Measurements from ENCODE around the gene STARD10.
"Not testable (repeated sequence)": the region's sequence is repeated elsewhere in the genome, so short reads cannot be mapped to it uniquely, and the experiment has no call there.

STARD10 gene

DNA sequence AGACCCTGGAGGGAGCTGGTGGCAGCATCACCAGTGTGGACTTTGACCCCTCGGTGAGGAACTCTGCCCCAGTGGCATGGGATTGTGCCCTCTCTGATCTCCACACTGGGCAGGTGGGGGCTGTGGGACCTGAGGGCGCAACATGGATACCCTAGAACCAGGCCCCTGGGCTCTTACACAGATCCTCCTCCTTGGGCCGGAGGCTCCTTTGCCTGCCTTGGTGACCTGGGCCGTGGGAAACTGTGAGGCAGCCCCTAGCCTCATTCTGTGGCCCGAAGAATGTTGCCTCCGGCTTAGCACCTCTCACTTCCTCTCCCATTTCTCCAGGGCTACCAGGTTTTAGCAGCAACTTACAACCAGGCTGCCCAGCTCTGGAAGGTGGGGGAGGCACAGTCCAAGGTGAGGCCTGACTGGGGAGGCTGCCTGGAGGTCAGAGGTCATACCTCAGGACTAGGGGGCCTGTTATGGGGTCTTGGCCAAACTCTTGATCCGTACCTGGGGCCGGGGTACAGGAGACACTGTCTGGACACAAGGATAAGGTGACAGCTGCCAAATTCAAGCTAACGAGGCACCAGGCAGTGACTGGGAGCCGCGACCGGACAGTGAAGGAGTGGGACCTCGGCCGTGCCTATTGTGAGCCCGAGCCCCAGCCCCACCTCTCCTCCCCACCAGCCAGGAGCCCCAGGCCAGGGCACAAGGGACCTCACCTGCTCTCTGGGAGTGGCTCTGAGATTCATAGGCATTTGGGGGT lies 32.5 kb upstream of the STARD10 start:
- no peak for DNase-seq

DNA sequence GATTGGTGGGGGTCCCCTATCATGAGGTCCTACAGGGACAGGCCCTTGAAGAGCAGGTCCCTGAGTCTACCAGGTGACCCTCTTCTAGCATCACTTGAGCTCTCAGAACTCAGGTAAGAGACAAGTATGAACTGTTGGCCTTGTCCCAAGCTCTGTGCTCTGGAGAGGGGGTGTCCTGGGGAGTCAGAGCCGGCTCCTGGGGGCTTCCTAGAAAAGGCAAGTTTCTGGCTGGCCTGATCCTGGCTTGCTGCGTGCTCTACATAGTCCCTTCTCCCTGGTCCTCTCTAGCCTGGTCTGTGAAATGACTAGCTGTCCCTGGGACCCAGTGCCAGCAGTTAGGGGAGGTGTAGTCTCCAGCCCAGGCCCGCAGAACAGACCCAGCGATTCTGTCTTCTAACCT lies 31.8 kb upstream of the STARD10 start:
- DNase-seq: no peak

DNA sequence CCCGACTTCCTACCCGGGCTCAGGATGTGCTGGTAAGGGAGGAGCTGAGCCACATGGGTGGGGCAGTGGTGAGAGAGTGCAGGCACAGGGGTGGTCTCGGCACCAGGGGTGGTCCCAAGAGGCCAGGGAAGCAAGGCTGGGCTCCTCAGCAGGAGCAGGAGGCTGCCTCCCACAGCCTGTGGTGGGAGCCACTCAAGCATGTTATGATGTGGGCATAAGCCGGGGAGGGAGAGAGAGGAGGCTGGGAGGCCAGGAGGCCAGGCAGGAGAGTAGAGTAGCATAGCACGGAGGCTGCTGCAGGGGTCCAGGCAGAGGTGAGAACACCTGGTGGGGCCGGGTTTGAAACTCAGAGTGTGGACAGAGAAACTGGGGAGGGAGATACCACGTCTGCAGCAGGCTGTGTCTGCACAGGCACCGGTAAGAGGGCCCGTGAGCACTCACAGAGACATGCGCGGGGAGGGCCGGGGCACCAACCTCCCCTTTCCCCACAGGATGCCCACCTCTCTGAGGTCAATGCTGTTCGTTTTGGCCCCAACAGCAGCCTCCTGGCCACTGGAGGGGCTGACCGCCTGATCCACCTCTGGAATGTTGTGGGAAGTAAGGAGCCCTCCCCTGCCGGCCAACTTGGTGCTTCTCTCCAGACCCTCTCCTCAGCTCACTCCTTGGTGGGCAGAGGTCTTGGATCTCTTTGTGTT lies 31.1 kb upstream of the STARD10 start:
- DNase-seq: no peak

DNA sequence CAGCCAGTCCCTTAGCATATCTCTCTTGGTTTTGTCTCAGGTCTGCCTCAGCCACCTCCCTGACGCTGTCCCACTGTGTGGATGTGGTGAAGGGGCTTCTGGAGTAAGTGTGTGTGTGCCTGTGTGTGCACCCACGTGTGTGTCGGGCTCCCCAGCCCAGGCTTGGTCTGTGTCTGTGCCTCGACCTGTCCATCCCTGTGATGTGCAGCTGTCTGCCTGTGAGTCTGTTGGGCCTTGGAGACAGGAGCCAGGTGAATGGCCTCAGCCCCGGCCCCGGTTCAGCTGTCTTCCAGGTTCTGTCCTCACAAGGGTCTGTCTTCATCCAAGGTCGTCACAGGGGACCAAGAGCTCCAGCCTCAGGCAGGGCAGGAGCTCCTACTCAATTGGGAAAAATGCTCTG lies 30.2 kb upstream of the STARD10 start:
- DNase-seq: no peak

DNA sequence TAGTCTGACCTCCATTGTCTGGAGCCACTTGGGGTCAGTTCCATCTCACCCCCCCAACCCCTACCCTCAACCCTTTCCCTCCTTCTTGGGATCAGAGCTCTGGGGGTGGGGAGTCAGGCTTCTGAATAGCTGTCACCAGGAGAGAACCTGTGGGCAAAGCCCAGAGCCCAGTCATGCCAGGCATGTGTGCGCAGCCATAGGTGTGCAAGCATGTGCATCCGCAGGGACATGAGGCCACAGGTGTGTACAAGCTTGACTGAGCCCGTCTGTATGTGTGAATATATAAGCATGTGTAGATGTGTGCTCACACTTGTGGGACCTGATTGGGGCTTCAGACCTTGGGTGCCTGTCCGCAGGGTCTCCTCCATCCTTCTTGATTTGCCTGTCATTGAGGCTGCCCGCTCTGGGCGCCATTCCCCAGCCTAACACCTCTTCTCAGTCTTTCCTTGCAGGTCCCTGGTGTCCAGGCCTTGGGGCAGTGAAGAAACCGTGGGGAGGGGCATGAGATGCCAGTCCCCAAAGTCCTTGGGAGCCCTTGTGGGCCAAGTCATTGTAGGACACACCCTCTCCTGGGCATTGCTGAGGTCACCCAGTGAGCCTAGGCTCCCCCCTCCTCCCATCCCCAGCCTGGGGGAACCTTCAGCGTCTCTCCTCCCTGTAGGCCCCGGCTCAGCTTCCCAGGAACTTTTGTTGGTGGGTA lies 29.4 kb upstream of the STARD10 start:
- no peak for DNase-seq

DNA sequence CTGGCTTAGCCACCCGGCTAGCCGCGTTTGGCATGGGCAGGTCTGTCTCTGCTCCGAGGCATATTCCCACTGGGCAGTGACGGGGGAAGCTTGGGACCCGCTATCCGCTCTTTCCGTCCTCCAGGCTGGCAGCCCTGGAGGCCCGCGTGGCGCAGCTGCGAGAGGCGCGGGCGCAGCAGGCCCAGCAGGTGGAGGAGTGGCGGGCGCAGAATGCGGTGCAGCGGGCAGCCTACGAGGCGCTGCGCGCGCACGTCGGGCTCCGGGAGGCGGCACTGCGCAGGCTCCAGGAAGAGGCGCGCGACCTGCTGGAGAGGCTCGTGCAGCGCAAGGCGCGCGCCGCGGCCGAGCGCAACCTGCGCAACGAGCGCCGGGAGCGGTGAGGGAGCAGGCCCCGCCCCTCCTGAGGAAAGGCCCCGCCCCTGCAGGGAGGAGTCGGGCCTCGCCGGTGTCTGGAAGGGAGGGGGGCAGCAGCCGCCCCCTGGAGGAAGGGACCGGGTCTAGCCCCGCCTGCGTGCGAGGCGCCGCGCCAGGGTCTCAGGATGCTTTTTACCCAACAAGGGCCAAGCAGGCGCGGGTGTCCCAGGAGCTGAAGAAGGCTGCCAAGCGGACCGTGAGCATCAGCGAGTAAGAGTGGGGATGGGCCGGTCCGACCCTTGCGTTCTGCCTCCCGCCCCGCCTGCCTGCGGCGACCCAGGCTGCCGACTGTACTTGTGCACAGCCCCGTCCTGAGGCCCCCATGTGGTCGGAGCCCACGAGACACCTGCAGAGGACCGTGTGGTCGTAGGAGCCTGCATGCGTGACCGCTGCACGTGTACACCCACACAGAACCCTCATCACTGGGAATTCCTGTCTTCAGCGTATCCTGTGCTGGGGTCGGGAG lies 28.3 kb upstream of the STARD10 start:
- DNase-seq: peak; percentile 80

DNA sequence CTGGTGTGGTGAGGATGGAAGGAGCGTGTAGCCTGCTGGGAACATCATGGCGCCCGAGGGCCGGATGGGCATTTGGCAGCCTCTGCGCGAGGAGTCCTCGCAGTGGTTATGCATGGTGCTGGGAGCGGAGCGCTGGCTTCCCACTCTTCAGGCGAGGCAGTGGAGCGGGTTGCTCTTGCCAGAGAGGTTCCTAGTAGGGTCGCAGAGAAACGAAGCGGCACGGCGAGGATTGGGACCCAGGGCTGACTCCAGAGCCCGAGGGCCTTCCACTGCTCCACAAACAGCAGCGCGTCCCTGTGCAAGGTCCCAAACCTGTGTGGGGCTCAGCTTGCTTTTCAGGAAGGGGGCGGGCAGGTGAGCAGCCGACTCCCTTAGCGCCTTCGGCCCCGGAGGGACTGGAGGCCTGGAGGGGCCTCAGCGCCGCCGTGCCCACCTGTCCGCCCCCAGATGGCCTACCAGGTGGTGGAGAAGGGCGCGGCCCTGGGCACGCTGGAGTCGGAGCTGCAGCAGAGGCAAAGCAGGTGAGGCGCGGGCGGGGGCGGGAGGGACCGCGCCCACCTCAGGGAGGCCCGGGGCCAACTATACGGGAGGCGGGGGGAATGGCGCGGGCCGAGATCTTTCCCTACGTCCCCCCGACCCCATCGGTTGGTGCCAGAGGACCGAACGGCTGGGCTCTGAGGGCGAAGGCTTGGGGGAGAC lies 27.5 kb upstream of the STARD10 start:
- no peak for DNase-seq

DNA sequence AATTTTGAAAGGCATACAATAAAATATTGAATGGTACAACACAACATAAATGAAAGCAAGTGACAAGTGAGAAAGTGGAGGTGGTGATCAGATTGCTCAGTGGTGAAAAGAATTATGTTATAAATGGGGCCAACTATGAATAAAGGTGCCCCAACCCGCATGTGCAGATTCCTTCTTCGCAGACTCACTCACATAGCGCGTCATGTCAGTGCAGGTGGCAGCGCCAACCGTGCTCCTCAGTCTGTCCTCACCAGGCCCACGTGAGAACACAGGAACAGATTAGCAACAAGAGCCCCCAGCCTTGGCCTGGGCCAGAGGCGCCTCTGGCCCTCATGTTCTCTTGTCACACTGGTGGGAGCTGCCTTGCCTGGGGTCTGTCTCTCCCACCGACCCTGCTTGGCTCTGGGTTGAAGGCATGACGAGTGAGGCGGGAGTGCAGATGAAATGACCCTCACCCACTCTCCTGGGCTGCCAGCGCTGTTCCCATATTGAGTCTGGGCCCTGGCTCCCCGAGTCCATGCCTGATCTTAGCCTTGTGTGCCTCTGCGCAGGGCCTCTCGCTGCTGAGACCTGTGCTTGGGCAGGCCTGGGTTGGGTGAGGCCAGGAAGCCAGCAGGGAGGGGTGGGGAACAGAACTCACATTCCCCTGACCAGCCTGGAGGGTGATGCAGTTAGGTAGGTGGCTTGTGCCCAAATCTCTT lies 26.7 kb upstream of the STARD10 start:
- no peak for DNase-seq

DNA sequence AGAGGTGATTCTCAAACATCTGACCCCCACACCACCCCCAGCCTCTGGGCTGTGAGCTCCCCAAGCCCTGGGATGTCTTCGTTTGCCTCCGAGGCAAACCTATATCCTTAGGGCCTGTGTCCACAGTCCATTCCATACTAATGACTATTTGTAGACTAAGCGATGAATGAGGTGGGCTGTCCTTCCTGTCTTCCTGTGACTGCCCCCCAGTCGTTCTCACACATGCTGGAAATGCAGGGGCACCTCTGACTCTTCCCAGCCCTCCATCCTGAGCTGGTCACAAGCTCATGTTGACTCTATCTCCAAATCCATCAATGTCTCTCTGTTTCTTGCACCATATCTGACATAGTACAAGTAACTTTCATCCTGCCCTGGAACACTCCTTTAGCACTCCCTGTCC lies 25.1 kb upstream of the STARD10 start:
- DNase-seq: no peak

DNA sequence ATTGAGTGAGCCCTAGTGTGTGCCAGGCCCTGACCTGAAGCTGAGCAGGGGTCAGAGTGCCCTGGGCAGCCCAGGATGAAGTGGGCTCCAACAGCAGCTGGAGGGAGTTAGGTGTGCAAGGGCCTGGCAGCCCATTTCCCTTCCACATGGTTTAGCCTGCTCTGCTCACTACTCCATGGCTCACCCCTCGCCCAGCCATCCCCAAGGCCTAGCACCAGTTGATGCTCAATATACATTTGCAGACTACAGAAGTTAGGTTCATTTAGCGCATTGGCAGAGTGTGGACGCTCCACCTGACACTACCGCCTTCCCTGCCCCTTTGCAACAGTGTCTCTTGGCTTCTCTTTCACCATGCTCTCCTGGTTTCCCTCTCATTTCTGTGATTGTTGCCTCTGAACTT lies 24.1 kb upstream of the STARD10 start:
- no peak for DNase-seq

DNA sequence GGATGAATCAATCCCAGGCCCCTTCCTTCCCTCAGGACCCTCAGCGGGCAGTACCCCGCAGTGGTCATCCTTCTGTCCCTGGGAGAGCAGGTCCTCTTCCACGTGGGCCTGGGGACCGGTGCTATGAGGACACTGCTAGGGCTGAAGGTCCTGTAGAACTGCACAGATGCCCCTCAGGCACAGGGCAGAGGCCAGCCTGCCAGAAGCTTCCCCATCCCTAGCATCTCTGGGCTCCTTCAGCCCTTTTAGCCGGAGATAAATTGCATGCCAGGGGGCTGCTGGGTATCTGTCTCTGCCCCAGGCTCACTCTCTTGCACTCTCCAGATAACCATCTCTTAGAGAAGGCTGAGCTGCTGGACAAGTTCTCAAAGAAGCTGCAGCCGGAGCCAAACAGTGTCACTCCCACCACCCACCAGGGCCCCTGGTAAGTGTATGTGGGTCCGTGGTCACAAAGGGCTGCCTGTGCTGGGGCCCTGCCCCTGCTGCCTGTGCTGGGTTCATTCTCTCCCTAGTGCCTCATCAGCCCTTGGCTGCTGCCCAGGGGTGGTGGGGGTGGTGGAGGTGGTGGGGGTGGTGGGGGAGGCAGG lies 22.6 kb upstream of the STARD10 start:
- DNase-seq: no peak

DNA sequence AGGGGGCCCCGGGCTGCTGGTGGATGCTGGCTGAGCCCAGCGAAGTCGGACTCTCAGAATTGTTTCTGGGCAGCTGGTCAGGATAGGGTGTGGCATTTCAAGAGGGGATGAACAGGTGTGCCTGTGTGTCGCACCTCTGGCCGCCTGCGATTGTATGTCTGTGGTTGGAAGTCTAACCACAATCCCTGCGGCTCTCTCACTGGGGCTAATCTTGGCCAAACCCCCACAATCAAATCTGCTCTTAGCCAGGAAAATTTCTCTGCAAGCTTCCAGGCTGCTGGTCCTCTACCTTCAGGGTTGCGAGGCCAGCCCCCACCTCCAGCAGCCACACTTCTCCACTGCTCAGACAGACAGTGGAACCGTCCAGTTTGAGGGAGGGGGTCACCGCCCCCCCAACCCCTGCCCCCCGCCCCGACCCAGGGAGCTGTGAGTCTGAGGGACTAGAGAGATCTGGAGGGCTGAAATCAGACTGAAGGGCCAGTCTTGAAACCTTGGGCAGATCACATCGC lies 21.3 kb upstream of the STARD10 start:
- no peak for DNase-seq

DNA sequence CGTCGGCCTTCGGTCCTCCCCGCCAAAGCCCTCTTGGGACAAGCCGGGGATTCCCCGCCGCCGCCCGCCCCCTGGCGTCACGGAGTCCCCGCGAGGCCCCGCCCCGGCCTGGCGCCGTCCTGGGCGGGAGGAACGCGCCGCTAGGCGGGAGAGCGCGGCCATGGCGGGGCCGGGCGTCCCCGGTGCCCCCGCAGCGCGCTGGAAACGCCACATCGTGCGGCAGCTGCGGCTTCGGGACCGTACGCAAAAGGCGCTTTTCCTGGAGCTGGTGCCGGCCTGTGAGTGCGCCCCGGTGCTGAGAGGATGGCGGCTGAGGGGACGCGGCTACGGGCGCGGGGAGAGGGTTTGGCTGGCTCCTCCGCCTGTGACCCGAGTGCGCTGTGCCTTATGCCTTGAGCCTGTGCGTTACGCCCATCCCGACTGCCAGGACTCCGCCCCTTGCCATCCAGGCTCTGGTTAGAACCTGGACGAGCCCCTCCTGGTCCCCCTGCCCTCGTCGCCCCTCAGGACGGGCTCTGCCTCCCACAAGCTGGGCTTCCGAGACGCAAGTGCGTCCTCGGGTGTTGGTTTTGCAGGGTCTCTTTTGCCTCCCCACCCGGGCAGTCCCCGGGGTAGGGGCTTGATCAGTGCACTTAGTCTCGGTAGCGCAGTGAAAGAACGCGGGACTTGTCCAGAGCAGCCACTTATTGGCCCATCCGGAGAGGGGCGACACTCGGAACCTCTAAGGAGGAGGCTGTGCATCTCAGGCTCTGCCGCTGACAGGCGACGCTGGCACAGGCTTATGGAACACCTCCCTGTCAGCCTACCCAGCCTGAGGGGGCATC lies 20.7 kb upstream of the STARD10 start, which contains the start of gene ATG16L2:
Gene ATG16L2, plus strand, starts transcription at position 126 of the 824 bp plus-strand sequence. Its CDS starts 35 bp downstream, at position 161.
- peak; percentile 85 for DNase-seq

DNA sequence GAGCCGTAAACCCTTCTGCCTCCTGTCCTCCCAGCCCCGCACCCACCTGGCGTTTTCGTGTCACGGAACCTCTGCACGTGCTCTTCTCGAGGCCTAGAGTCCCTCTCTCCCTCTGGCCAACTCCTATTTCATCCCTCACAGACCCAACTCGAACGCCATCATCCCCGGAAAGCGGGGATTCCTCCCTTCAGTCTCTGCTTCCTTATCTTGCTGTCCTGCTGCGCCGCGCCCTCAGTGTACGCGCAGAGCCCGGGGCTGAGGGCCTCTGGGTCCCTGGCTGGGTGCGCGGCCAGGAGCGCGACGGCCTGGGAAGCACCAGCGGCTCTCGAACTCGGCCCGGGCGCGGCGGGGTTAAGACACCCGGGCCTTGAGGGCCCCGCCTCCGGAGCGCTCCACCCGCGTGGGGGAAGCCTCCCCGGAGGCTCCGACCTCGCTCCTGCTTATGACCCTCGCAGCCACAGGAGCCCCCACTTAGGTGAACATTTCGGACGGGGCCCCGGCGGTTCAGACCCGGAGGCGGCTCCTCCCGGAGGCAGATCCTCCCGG lies 20.0 kb upstream of the STARD10 start:
- DNase-seq: peak; percentile 77

DNA sequence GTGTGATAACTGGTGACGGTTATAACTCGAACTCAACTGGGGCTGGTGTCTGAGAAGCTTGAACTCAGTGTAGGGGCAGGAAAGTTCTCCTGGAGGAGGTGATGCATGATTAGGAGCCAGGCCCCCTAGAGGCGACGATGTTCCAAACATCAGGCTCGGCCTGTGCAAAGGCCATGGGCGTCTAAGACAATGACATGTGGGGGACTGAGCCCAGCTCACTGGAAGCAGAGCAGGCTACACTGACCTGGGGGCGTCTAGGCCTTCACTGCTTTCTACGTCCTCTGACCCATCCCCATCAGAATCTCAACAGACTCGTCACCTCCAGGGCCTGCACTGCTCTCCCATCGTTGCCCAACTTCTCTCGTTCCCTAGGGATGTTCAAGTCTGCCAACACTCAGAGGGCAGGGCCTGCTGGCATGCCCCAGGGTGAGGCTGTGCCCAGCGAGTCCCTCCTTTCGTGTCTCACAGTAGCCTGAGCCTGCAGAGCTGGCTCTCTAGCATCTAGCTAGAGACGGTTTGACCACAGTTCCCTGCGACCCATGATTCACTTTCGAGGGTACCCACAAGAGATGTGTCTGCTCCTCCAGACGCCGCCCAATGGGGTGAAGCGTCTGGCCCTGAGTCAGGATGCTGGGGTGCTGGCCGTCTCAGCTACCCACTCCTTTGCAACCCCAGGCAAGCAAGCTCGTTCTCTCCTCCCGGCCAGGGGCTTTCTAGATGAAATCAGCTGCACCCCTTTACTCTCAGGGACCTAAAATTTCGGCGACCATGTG lies 19.3 kb upstream of the STARD10 start:
- peak; percentile 58 for DNase-seq

DNA sequence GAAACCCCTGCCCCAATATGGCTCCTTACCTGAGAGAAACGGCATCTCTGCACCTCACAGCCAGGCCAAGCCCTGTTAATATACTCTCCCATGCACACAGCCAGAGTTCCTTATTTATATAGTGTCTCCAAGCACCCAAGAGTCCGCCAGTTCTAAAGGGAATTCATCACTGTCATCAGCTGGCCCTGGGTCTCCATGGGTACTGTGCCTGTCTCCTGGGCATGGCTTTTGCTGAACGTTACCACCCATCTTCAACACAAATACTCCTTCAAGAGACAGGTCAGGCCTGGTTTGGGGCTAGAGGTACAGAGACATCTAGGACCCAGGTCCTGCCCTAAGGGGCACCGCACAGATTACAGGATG lies 18.7 kb upstream of the STARD10 start:
- DNase-seq: no peak

DNA sequence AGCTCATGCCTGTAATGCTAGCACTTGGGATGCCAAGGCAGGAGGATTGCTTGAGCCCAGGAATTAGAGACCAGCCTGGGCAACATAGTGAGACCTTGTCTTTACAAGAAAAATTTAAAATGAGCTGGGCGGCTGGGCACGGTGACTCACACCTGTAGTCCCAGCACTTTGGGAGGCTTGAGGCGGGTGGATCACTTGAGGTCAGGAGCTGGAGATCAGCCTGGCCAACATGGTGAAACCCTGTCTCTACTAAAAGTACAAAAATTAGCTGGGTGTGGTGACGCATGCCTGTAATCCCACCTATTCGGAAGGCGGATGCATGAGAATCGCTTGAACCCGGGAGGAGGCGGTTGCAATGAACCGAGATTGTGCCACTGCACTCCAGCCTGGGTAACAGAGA lies 17.8 kb upstream of the STARD10 start:
- not testable (repeated sequence) for DNase-seq

DNA sequence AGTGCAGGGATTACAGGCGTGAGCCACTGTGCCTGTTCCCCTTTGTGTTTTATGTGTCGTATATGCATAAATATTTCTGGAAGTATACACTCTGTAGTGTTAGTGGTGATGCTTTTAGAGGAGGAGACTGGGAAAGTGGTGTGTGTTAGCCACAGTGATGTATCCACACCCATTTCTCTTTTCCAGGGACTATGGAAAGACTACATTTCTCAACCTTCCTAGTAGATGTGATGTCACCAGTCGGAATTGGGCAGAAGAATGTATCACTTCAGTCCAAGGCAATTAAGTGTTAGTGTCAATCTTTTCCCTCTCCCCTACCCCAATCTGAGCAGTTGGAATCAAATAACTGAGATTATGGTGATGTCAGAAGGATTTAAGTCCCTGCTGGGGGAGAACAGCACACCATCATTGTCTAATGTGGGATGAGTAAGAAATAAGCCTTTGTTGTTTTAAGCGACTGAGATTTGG lies 14.5 kb upstream of the STARD10 start:
- DNase-seq: peak; percentile 83

DNA sequence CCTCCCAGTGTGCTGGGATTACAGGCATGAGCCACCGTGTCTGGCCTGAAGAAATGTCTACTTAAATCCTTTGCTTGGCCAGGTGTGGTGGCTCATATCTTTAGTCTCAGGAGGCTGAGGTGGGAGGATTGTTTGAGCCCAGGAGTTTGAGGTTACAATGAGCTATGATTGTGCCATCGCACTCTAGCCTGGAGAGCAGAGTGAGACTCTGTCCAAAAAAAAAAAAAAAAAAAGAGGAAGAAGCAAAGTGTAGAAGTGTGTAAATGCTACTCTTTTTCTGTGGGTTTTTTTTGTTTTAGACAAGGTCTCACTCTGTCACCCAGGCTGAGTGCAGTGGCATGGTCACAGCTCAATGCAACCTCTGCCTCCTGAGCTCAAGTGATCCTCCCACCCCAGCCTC lies 13.9 kb upstream of the STARD10 start:
- DNase-seq: no peak
